Measurements from ENCODE around the gene ITM2B. TPM values are rescaled to one million over a fixed set of nuclear protein-coding genes. Genes with fewer than 3 reads are reported as not detected.
A peak's percentile ranks its signal among the peaks of the same experiment; 100 is the strongest.

The ITM2B gene
- total and polyA plus RNA-seq, 10 of the 15 experiments (the other 5 are each of a cell fraction or from before 2014, with no cell fraction given): 2.5 to 18.1 (median 4.9) TPM

- TF ChIP-seq CTCF (IDR thresholded peaks at IDR 0.05 in 2 of 3, conservative IDR thresholded peaks at IDR 0.05 in 1 of 3; ENCODE audit: control insufficient read depth in 2 of 3, extremely low read depth in 1 of 3, insufficient read depth in 1 of 3, low read depth in 3 of 3, low read length in 3 of 3) (0 out of 6 replicates have a peak, but pooled peaks of 1 of the 3 experiments have one; percentile 5), MEF2A (IDR thresholded peaks at IDR 0.05; ENCODE audit: insufficient read depth, low read depth, low read length) (0 out of 2 replicates have a peak, but pooled peaks have one; percentile 21), IRF3 (IDR thresholded peaks at IDR 0.05) (no peak), CBX5 (IDR thresholded peaks at IDR 0.05; ENCODE audit: low read depth) (no peak), PKNOX1 (IDR thresholded peaks at IDR 0.05) (no peak), NFXL1 (IDR thresholded peaks at IDR 0.05; ENCODE audit: borderline replicate concordance) (peak; percentile 99), ESRRA (IDR thresholded peaks at IDR 0.05; ENCODE audit: low read length) (no peak), TBL1XR1 (IDR thresholded peaks at IDR 0.05; ENCODE audit: low read depth, low read length) (peak; percentile 68; the same call in 1 of the 2 replicates), GABPA (IDR thresholded peaks at IDR 0.05; ENCODE audit: low read depth) (peak; percentile 79), BCL3 (IDR thresholded peaks at IDR 0.05; ENCODE audit: borderline replicate concordance, insufficient read depth, low read depth, low read length, poor library complexity, severe bottlenecking) (no peak), ZNF24 (IDR thresholded peaks at IDR 0.05) (peak; percentile 53; the same call in 1 of the 2 replicates), EP300 (IDR thresholded peaks at IDR 0.05; ENCODE audit: borderline replicate concordance in 1 of 2, control insufficient read depth in 1 of 2, low read depth in 2 of 2, low read length in 2 of 2) (no peak), EGR1 (IDR thresholded peaks at IDR 0.05; ENCODE audit: borderline replicate concordance in 1 of 2, low read depth in 2 of 2, low read length in 2 of 2) (peak; percentile 32 to 33; a peak in 1 of 3 replicates), MEF2B (IDR thresholded peaks at IDR 0.05; ENCODE audit: partially characterized antibody, poor library complexity, severe bottlenecking) (peak; percentile 75), SPI1 (IDR thresholded peaks at IDR 0.05; ENCODE audit: borderline replicate concordance, insufficient read depth, low read depth, low read length) (peak; percentile 54; the same call in 1 of the 2 replicates), SP1 (IDR thresholded peaks at IDR 0.05; ENCODE audit: low read depth, low read length) (no peak), CEBPB (IDR thresholded peaks at IDR 0.05; ENCODE audit: borderline replicate concordance in 1 of 2, low read depth in 2 of 2, low read length in 2 of 2) (no peak), MYB (IDR thresholded peaks at IDR 0.05; ENCODE audit: borderline replicate concordance, low read depth, low read length) (no peak), POLR2AphosphoS2 (IDR thresholded peaks at IDR 0.05; ENCODE audit: low read depth, low read length) (peak; percentile 72; the same call in 1 of the 2 replicates)
These were observed 70.5 kb downstream of the ITM2B start, which contains the start of gene RB1 (continued) for GRCh38 chr13:48303359-48304142.

Data from GM12878 (cell line).